Ovary (tissue), 3 donors: ENCODE data around the gene GAS6.

Experiments
- CTCF ChIP-seq, 3 donors: fragments of 450-650 bp in 2 of 3; fragments of 200-600 bp in 1 of 3; IDR thresholded peaks; one replicate each; pipeline versions ENCODE4 v1.5.1 to v1.8.0; 2016 to 2022; ENCODE audit warnings: antibody characterized with exemption in 3 of 3, mild to moderate bottlenecking in 1 of 3
- POLR2A ChIP-seq: fragments of 450-650 bp; IDR thresholded peaks from one replicate; pipeline ENCODE4 v1.6.1; 2017; ENCODE audit warnings: antibody characterized with exemption, mild to moderate bottlenecking, moderate library complexity
- donor health status: DM: no; HTN: no; CAD: no.

GRCh38 chr13:113841353-113841650, 22.6 kb downstream of the GAS6 start:
- no peak for TF ChIP-seq CTCF (IDR thresholded peaks at IDR 0.05)
- no peak for TF ChIP-seq POLR2A
